HepG2 (cell line): Measurements from ENCODE around the gene TXN. TPM values are rescaled to one million over a fixed set of nuclear protein-coding genes. Genes with fewer than 3 reads are reported as not detected.

ENCODE experiments used
- ATAC-seq: fragments of 200-7000 bp; cut with Tn5 transposase; 3 replicates; pipeline ENCODE4 v1.9.1; 2020; ENCODE audit warnings: mild to moderate bottlenecking, moderate library complexity
- BruUV-seq: library from RNA; stranded (reverse); fragments of 400-500 nt; replicated peaks from 2 replicates; lab custom pipeline; 2021; lab: Mats Ljungman, UMichigan
- CTCF ChIA-PET: fragments of 300-600 bp; formaldehyde crosslinking; extraction: SDS; loops from one replicate; lab custom pipeline; 2021; ENCODE audit warnings: low total read pairs, inconsistent platforms, low intra/inter-chr PET ratio; lab: Yijun Ruan, JAX
- POLR2A ChIA-PET: fragments of 350-600 bp; sonication (Branson Sonifier 250); formaldehyde crosslinking; loops from one replicate; lab custom pipeline; 2020; ENCODE audit warnings: antibody characterized with exemption, inconsistent platforms; lab: Yijun Ruan, JAX
- DNase-seq: peaks from one replicate; pipeline ENCODE4 v3.0.0-alpha.2; 2015; ENCODE audit warnings: low spot score
- FAIRE-seq: peaks from 3 replicates; lab custom pipeline; 2011; peaks lifted over from hg19 to GRCh38; lab: Jason Lieb, UNC
- H2AFZ ChIP-seq: one replicate; pipeline ENCODE4 v1.6.1; 2011; ENCODE audit warnings: low read length, inconsistent platforms
- H3K27ac ChIP-seq: fragments of 300-600 bp; 3 replicates; pipeline ENCODE4 v1.8.0; 2011; ENCODE audit warnings: mixed run types, mild to moderate bottlenecking, mixed read lengths, low read length, inconsistent platforms; ENCODE audit not compliant: insufficient read depth; ENCODE audit errors: extremely low read length
- H3K27me3 ChIP-seq, 2 experiments: fragments of 200-600 bp in 1 of 2; 2 replicates in 1 of 2; 3 replicates in 1 of 2; pipeline versions ENCODE4 v1.6.0 to v1.8.0; 2011; ENCODE audit warnings: low read length in 2 of 2, mild to moderate bottlenecking in 2 of 2, moderate library complexity in 2 of 2, inconsistent platforms in 1 of 2; ENCODE audit not compliant: insufficient read depth in 2 of 2, control insufficient read depth in 1 of 2
- H3K36me3 ChIP-seq, 2 experiments: fragments of 200-600 bp in 1 of 2; replicated peaks in 1 of 2; 2 replicates in 1 of 2; 3 replicates in 1 of 2; pipeline versions ENCODE4 v1.5.1 to v1.8.0; 2011; ENCODE audit warnings: low read length in 2 of 2, inconsistent platforms in 1 of 2; ENCODE audit not compliant: insufficient read depth in 2 of 2, control insufficient read depth in 1 of 2
- H3K4me1 ChIP-seq: 2 replicates; pipeline ENCODE4 v1.5.1; 2012; ENCODE audit warnings: low read length, inconsistent platforms; ENCODE audit not compliant: insufficient read depth
- H3K4me2 ChIP-seq: 2 replicates; pipeline ENCODE4 v1.6.0; 2011; ENCODE audit warnings: low read depth, low read length, inconsistent platforms
- H3K4me3 ChIP-seq, 3 experiments: fragments of 200-600 bp in 1 of 3; sonication (generic), shearing (Covaris generic) in 1 of 3; replicated peaks in 1 of 3; 2 replicates each; pipeline ENCODE4 v1.5.1; 2011 to 2016; ENCODE audit warnings: low read length in 3 of 3, inconsistent platforms in 2 of 3, low read depth in 2 of 3, mild to moderate bottlenecking in 2 of 3, control low read depth in 1 of 3, mixed read lengths in 1 of 3; ENCODE audit not compliant: insufficient read depth in 1 of 3
- H3K79me2 ChIP-seq: one replicate; pipeline ENCODE4 v1.6.1; 2011; ENCODE audit warnings: low read length, inconsistent platforms; ENCODE audit not compliant: insufficient read depth
- H3K9ac ChIP-seq: 2 replicates; pipeline ENCODE4 v1.6.0; 2011; ENCODE audit warnings: mild to moderate bottlenecking, low read depth, low read length, inconsistent platforms; ENCODE audit not compliant: insufficient read depth
- H3K9me3 ChIP-seq: 2 replicates; pipeline ENCODE4 v1.5.1; 2012; ENCODE audit warnings: mild to moderate bottlenecking, low read length
- H4K20me1 ChIP-seq: 2 replicates; pipeline ENCODE4 v1.6.0; 2011; ENCODE audit warnings: inconsistent platforms, mild to moderate bottlenecking, low read length, moderate library complexity; ENCODE audit not compliant: insufficient read depth
- DPF2 ChIP-seq: sonication (generic); formaldehyde crosslinking; IDR thresholded peaks from 2 replicates; pipeline ENCODE4 v1.4.0; 2020; ENCODE audit warnings: mild to moderate bottlenecking, low read depth, missing genetic modification reagents, borderline replicate concordance
- FOSL2 ChIP-seq: sonication (generic); formaldehyde crosslinking; IDR thresholded peaks from 2 replicates; pipeline ENCODE4 v1.4.0; 2020; ENCODE audit warnings: missing genetic modification reagents
- FOXO1 ChIP-seq: sonication (generic); formaldehyde crosslinking; IDR thresholded peaks from 2 replicates; pipeline ENCODE4 v1.4.0; 2020; ENCODE audit warnings: missing genetic modification reagents
- NR3C1 ChIP-seq: sonication (generic); formaldehyde crosslinking; IDR thresholded peaks from 2 replicates; pipeline ENCODE4 v1.4.0; 2020; ENCODE audit warnings: missing genetic modification reagents
- ZFP36 ChIP-seq: fragments of 150-350 bp; IDR thresholded peaks from 2 replicates; pipeline ENCODE4 v1.6.1; 2018; ENCODE audit warnings: borderline replicate concordance, low read length, low read depth; ENCODE audit not compliant: partially characterized antibody
- ZFP90 ChIP-seq: sonication (generic); formaldehyde crosslinking; IDR thresholded peaks from 2 replicates; pipeline ENCODE4 v1.8.0; 2022; ENCODE audit warnings: missing genetic modification reagents, mild to moderate bottlenecking, inconsistent platforms, borderline replicate concordance
- ZNF224 ChIP-seq: sonication (generic); formaldehyde crosslinking; IDR thresholded peaks from 2 replicates; pipeline ENCODE4 v1.5.0; 2020; ENCODE audit warnings: mild to moderate bottlenecking, missing genetic modification reagents
- WGBS: methylation state at CpG from one replicate; pipeline ENCODE4 v1.1.6; 2017; ENCODE audit warnings: low lambda C conversion rate; 5-methylcytosine and 5-hydroxymethylcytosine counted together
- in situ Hi-C: cut with HindIII; loops from 2 replicates; pipeline ENCODE4 v1.10.0; 2017; ENCODE audit warnings: low pct_unique_long_range_greater_than_20kb; ENCODE audit not compliant: extremely low pct_ligation_motif_present
- intact Hi-C: fragments of 100-400 bp; cut with micrococcal nuclease; formaldehyde crosslinking; loops from one replicate; pipeline ENCODE4 v1.10.0; 2022; ENCODE audit not compliant: unreplicated experiment
- polyA plus RNA-seq, 8 experiments: library from polyadenylated mRNA; depleted of rRNA in 3 of 8; stranded (reverse) in 7 of 8; unstranded in 1 of 8; fragments of >200 nt; fragmentation: Illumina TruSeq in 4 of 8; extraction: Trizol in 4 of 8; gene quantifications; 2 replicates each; pipeline versions ENCODE4 v1.2.1 to v1.2.3, GENCODE V29; 2011 to 2016; ENCODE audit warnings: low read depth in 4 of 8, missing spikeins in 1 of 8, mixed read lengths in 1 of 8; ENCODE audit not compliant: insufficient read depth in 1 of 8
- total RNA-seq, 5 experiments: library from RNA; depleted of rRNA; stranded (reverse); fragments of >200 nt; fragmentation: Illumina TruSeq; extraction: Trizol; gene quantifications; 2 replicates each; pipeline ENCODE4 v1.2.3, GENCODE V29; 2016; ENCODE audit warnings: low read depth in 1 of 5
- TF ChIP-seq, protein P1 (sequence below): sonication (generic); formaldehyde crosslinking; IDR thresholded peaks from 2 replicates; pipeline ENCODE4 v1.4.0; 2020; ENCODE audit warnings: missing genetic modification reagents
- TF ChIP-seq, protein P2 (sequence below): IDR thresholded peaks from 2 replicates; pipeline ENCODE4 v1.6.1; 2012; ENCODE audit warnings: low read depth, low read length, improper control_type of control experiment
- TF ChIP-seq, protein P3 (sequence below): sonication (generic); formaldehyde crosslinking; IDR thresholded peaks from 2 replicates; pipeline ENCODE4 v1.4.0; 2020; ENCODE audit warnings: mild to moderate bottlenecking, missing genetic modification reagents, borderline replicate concordance
- TF ChIP-seq, protein P4 (sequence below): IDR thresholded peaks from 2 replicates; pipeline ENCODE4 v1.6.1; 2016; ENCODE audit warnings: missing compliant biosample characterization, missing genetic modification reagents, borderline replicate concordance

TXN gene
- total and polyA plus RNA-seq, 2 of the 13 experiments (the other 11 are each of a cell fraction or from before 2014, with no cell fraction given), result 364 to 470 TPM

DNA sequence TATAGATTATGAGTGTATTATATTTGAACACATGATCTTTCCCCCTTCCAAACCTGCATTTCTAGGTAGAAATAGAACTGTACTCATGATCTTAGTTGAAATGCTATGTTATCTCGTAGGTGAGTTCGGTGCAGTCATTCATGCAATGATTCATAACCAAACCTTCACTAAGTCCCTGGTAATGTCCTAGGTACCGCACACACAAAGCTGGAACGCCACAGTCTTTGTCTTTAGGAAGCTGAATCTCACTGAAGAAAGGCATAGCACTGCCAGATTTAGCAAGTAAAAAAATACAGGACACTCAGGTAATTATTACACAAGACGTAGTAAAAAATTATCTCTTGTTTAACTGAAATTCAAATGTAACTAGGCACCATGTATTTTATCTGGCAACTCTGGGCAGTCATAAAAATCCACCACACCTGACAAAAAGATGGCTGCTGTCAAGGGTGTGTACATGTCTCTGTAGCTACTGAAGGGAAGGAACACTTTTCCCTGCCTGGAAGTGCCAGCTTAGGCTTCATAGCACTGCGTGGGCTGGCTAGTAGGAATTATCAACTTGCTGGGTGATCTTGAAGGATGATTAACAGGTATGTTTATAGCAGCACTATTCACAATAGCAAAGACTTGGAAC lies 28.0 kb upstream of the TXN start (continued):
- TF ChIP-seq, protein P1, sequence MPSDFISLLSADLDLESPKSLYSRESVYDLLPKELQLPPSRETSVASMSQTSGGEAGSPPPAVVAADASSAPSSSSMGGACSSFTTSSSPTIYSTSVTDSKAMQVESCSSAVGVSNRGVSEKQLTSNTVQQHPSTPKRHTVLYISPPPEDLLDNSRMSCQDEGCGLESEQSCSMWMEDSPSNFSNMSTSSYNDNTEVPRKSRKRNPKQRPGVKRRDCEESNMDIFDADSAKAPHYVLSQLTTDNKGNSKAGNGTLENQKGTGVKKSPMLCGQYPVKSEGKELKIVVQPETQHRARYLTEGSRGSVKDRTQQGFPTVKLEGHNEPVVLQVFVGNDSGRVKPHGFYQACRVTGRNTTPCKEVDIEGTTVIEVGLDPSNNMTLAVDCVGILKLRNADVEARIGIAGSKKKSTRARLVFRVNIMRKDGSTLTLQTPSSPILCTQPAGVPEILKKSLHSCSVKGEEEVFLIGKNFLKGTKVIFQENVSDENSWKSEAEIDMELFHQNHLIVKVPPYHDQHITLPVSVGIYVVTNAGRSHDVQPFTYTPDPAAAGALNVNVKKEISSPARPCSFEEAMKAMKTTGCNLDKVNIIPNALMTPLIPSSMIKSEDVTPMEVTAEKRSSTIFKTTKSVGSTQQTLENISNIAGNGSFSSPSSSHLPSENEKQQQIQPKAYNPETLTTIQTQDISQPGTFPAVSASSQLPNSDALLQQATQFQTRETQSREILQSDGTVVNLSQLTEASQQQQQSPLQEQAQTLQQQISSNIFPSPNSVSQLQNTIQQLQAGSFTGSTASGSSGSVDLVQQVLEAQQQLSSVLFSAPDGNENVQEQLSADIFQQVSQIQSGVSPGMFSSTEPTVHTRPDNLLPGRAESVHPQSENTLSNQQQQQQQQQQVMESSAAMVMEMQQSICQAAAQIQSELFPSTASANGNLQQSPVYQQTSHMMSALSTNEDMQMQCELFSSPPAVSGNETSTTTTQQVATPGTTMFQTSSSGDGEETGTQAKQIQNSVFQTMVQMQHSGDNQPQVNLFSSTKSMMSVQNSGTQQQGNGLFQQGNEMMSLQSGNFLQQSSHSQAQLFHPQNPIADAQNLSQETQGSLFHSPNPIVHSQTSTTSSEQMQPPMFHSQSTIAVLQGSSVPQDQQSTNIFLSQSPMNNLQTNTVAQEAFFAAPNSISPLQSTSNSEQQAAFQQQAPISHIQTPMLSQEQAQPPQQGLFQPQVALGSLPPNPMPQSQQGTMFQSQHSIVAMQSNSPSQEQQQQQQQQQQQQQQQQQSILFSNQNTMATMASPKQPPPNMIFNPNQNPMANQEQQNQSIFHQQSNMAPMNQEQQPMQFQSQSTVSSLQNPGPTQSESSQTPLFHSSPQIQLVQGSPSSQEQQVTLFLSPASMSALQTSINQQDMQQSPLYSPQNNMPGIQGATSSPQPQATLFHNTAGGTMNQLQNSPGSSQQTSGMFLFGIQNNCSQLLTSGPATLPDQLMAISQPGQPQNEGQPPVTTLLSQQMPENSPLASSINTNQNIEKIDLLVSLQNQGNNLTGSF (CRISPR knock-in tag), result no peak
- TF ChIP-seq NR3C1 (CRISPR knock-in tag) (no peak), FOXO1 (CRISPR knock-in tag) (no peak), ZNF224 (CRISPR knock-in tag) (no peak)
- TF ChIP-seq, all 625 proteins: peak for 0

DNA sequence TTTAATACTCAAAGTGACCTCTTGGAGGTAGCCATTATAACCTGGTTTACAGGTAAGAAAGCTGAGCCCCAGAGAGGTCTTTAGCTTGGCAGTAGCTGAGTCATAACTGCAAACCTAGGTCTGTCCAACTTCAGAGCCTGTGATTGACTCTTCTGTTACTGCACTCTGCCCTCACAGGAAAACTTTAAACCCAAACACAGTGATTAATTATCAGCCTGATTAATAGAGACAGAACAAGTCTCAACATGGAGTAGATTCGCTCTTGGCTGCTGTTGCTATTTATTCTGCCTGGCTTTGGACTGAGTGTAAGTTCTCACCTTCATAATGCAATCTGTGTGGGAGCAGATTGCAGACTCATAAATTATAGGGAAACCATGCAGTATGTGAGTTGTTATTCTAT lies 27.4 kb upstream of the TXN start:
- no peak overlapping the region for H3K4me3 ChIP-seq
- peaks cover 54% of the 10 kb centered on the region for H3K4me1 ChIP-seq
- 0% methylated on average over 1 of the region's 1 CpG for WGBS
- FAIRE-seq (no peak), DNase-seq (no peak), ATAC-seq (peak; percentile 63)
- POLR2A ChIA-PET, result interaction anchor here (3.4 kb wide), 1 partner anchor 27 kb away, joined by 28 read pairs; the partner anchor contains the start of gene TXN
- peak overlapping the region; percentile 65 for H3K4me2 ChIP-seq
- no peaks in the 10 kb centered on the region for H4K20me1 ChIP-seq
- CTCF ChIA-PET, result no interaction called here
- H3K36me3 ChIP-seq, result no peaks in the 10 kb centered on the region
- H3K9ac ChIP-seq, result no peak overlapping the region
- H2AFZ ChIP-seq, result no peak overlapping the region
- no peaks in the 10 kb centered on the region for H3K9me3 ChIP-seq
- no TSS peak for BruUV-seq
- H3K27me3 ChIP-seq, result no peaks in the 10 kb centered on the region
- in situ Hi-C loops, result no loop called here
- no peaks in the 10 kb centered on the region for H3K79me2 ChIP-seq
- H3K27ac ChIP-seq, result peak overlapping the region; percentile 2
- intact Hi-C loops, result no loop called here
- no peak for TF ChIP-seq ZFP36
- TF ChIP-seq ZFP90 (CRISPR knock-in tag), result no peak
- TF ChIP-seq, protein P2, sequence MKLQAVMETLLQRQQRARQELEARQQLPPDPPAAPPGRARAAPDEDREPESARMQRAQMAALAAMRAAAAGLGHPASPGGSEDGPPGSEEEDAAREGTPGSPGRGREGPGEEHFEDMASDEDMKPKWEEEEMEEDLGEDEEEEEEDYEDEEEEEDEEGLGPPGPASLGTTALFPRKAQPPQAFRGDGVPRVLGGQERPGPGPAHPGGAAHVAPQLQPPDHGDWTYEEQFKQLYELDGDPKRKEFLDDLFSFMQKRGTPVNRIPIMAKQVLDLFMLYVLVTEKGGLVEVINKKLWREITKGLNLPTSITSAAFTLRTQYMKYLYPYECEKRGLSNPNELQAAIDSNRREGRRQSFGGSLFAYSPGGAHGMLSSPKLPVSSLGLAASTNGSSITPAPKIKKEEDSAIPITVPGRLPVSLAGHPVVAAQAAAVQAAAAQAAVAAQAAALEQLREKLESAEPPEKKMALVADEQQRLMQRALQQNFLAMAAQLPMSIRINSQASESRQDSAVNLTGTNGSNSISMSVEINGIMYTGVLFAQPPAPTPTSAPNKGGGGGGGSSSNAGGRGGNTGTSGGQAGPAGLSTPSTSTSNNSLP, result peak; percentile 27; the same call in 1 of the 2 replicates
- TF ChIP-seq, protein P3, sequence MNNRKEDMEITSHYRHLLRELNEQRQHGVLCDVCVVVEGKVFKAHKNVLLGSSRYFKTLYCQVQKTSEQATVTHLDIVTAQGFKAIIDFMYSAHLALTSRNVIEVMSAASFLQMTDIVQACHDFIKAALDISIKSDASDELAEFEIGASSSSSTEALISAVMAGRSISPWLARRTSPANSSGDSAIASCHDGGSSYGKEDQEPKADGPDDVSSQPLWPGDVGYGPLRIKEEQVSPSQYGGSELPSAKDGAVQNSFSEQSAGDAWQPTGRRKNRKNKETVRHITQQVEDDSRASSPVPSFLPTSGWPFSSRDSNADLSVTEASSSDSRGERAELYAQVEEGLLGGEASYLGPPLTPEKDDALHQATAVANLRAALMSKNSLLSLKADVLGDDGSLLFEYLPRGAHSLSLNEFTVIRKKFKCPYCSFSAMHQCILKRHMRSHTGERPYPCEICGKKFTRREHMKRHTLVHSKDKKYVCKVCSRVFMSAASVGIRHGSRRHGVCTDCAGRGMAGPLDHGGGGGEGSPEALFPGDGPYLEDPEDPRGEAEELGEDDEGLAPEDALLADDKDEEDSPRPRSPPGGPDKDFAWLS, result no peak
- TF ChIP-seq FOSL2 (CRISPR knock-in tag), result peak; percentile 32
- TF ChIP-seq, protein P4, sequence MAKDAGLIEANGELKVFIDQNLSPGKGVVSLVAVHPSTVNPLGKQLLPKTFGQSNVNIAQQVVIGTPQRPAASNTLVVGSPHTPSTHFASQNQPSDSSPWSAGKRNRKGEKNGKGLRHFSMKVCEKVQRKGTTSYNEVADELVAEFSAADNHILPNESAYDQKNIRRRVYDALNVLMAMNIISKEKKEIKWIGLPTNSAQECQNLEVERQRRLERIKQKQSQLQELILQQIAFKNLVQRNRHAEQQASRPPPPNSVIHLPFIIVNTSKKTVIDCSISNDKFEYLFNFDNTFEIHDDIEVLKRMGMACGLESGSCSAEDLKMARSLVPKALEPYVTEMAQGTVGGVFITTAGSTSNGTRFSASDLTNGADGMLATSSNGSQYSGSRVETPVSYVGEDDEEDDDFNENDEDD (CRISPR knock-in tag), result no peak
- no peak for TF ChIP-seq DPF2 (CRISPR knock-in tag)
